HG03469 (cell line): ENCODE data around the gene OR5AP2.
"Not testable (repeated sequence)": the region's sequence is repeated elsewhere in the genome, so short reads cannot be mapped to it uniquely, and the experiment has no call there.

ENCODE experiments used
- ATAC-seq: cut with Tn5 transposase; IDR thresholded peaks from one replicate; pipeline ENCODE4 v1.9.1; 2021; ENCODE audit warnings: mild to moderate bottlenecking, moderate library complexity, moderate number of reproducible peaks; ENCODE audit not compliant: unreplicated experiment

The OR5AP2 gene

DNA sequence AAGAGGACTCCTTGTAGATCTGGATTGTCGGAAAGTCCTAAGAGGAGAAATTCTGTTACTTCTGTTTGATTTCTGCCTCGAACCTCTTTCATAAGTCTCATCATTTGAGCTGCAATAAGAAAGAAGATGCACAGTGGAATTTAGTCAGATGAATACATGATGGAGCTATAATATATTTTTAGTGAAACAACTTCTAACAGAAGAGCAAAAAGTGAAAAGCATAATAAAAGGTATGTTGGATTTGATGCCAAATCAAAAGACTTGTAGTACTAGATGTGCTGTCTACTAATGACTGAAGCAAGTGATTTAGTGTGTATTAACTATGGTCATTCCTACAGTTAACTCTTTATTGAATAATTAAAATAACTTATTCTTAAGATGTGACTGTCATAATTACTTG lies at the start of gene OR5AP2:
OR5AP2 (minus strand) TSS at position 101 of the 400 bp plus-strand sequence; CDS start at position 101, 0 bp downstream.
- ATAC-seq = no peak

GRCh38 chr11:56691179-56691578 lies 48.9 kb upstream of the OR5AP2 start:
- not testable (repeated sequence) for ATAC-seq

DNA sequence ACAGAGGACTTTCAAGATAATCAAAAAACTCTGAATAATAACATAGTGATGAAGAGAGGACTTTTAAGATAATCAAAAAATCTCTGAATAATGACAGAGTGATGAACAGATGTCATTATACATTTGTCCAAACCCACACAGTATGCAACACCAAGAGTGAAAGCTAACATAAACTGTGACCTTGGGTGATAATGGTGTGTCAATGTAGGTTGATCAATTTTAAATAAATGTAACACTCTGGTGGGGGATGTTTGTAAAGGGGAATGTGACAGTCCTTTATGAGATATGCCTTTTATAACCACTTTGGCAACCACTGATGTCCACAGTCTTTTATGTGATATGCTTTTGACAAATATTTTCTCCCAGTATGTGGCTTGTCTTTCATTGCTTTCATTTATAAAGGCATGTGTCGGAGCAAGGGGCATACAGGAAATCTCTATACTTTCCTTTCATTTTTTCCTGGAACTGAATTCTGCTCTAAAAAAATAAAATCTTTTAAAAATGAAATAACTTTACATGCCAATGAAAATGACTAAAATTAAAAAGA lies 46.4 kb upstream of the OR5AP2 start:
- ATAC-seq = no peak

DNA sequence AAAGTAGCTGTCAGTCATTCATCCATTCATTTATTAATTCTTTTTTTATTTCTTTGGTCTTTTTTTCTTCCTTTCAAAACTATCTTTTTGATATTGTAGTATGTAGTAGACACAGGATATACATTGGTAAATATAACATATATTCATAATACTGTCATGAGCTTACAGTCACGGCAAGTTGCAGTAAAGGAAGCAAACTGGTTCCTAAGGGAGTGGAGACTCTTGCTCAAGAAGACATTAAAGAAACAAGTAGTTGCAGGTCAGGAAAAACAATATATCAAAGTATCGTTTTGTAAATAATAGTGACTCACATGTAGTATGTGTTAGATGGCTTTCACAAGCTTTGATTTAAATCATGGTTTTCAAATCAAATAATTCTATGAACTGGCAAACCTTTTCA lies 28.7 kb upstream of the OR5AP2 start:
- ATAC-seq = no peak

DNA sequence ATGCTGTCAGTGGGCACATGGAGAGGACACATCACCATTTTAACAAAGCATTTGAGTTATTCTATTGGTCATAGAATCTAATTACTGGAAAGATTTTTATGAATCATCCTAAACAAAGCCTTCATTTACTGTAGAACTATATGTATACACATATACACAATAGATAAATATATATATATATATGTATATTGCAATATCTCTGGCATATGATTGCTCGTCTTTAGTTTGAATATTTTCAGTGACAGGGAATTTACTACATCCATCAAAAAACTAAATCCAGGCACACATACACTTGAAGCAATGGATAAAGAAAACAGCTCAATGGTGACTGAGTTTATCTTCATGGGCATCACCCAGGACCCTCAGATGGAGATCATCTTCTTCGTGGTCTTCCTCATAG lies 21.1 kb upstream of the OR5AP2 start, which contains the start of gene OR5AR1:
OR5AR1 (plus strand) TSS at position 301 of the 400 bp plus-strand sequence; CDS start at position 301, 0 bp downstream.
- no peak for ATAC-seq

DNA sequence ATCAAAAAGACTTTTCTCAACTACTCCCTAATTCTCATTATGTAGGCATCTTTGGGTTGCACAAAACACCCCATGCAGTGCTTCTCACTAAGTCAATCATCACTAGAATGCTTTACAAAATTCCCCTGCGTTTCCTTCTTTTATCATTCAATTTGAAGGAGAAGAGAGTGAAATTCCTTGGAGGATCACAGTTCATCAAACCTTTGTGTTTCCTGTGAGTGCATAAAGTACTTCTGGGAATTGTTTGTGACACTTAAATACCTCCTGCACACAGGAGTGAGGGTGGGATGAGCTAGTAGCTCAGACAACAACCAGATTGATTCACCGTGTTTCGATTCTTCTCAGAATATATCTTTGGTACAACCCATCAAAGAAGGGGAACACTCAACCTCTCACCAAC lies 17.5 kb upstream of the OR5AP2 start:
- ATAC-seq = no peak

GRCh38 chr11:56637500-56637899 lies 4.7 kb downstream of the OR5AP2 start:
- ATAC-seq = no peak

DNA sequence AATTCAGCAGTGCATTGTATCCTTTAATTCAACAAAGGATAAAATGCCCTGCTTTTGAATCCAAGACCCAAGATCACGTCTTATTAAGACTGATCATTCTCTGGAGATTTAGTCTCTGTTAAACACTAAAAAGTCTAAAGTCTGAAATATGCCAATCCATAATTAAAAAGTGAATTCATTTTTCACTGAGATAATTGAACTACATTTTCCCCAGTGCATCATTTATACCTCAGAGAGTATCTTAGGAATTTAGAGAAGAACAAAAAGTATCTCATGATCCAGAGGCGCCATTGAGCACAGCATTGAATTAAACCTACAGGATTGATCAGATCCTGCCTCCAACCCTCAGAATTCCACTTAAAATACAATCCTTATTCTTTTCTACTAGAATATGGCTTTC lies 5.4 kb downstream of the OR5AP2 start:
- ATAC-seq = no peak

DNA sequence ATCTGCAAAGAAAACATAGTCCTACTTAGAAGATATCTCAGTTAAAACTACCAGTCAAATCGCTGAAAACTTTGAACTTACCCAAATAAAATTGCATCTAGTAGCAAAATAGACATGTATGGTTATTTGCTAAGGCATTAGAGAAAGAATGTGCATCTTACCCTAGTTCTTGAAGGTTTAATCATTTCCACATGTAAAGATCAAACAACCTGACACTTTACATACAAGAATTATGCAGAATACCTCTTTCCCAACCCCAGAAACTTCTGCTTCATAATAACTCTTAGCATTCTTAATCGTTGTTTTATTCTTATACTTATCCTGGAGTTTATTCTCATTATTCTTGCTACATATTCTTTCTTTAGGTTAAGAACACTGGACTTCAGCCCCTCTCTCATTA lies 9.9 kb downstream of the OR5AP2 start:
- no peak for ATAC-seq

- no peak for ATAC-seq
These were observed 16.3 kb downstream of the OR5AP2 start for GRCh38 chr11:56625946-56626345.

- no peak for ATAC-seq
These were observed 17.6 kb downstream of the OR5AP2 start for GRCh38 chr11:56624661-56625110.

DNA sequence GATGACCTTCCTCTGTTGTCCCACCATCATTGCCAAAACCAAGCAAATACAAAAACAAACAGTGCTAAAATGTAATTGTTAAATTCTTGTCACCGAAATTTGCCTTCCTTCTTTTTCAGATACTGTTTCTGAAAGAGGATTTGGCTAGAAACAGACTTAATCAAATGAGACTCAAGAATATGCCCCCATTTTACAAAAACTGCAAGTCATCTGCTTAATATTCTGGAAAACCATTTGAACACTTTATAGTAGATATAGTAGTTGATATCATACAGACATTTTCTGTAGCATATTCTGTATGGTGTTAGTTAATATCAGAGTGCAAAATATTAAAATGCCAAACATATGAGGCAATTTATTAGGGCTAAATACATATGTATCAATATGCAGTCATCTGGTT lies 31.1 kb downstream of the OR5AP2 start:
- ATAC-seq = no peak

DNA sequence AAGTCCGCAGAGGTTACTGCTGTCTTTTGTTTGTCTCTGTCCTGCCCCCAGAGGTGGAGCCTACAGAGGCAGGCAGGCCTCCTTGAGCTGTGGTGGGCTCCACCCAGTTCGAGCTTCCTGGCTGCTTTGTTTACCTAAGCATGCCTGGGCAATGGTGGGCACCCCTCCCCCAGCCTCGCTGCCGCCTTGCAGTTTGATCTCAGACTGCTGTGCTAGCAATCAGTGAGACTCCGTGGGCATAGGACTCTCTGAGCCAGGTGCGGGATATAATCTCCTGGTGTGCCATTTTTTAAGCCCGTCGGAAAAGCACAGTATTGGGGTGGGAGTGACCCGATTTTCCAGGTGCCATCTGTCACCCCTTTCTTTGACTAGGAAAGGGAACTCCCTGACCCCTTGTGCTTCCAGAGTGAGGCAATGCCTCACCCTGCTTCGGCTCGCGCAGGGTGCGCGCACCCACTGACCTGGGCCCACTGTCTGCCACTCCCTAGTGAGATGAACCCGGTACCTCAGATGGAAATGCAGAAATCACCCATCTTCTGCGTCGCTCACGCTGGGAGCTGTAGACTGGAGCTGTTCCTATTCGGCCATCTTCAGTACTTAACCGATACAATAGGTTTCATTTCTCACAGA lies 50.0 kb downstream of the OR5AP2 start:
- not testable (repeated sequence) for ATAC-seq
